ENCODE results near the gene E2F6. TPM values are rescaled to one million over a fixed set of nuclear protein-coding genes. Genes with fewer than 3 reads are reported as not detected.

E2F6 gene
- total RNA-seq, 1 experiment from 2014 or later: 16.1 TPM

DNA sequence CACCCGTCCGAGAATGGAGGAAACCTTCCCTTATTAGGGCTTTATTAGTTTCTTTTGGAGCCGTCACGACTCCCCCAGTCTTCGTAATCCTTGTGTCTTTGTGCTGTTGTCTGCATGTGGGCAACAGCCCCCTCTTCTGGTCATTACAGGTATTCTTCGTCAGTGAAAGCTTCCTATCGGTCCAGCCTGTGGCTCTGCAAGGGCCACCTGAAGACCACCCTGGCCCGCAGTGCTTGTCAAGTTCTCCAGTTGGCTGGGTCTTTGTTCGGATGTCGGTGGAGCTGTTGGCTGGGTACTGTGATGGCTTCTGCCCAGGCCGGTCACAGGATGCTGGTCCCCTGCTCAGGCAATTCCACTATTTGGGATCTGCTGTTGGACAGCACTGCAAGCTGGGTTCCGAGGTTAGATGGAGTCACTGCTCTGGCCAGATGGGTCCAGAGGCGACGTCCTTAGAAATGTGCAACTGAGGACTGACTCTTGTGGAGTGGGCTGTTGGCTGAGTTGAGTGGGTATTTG, 19.2 kb downstream of the E2F6 start:
- peak; percentile 72 for DNase-seq (ENCODE audit: unreplicated experiment)
- intact Hi-C loops (cut with micrococcal nuclease): loop anchor here (1.0 to 2.0 kb wide), 3 partner anchors 104 to 314 kb away; no protein-coding TSS in a partner anchor
- H3K4me1 Mint-ChIP-seq (ENCODE audit: insufficient read depth, unreplicated experiment): no peaks in the 10 kb centered on the region
- no peaks in the 10 kb centered on the region for H3K27me3 Mint-ChIP-seq (ENCODE audit: insufficient read depth, unreplicated experiment)
- TF ChIP-seq, protein P1, sequence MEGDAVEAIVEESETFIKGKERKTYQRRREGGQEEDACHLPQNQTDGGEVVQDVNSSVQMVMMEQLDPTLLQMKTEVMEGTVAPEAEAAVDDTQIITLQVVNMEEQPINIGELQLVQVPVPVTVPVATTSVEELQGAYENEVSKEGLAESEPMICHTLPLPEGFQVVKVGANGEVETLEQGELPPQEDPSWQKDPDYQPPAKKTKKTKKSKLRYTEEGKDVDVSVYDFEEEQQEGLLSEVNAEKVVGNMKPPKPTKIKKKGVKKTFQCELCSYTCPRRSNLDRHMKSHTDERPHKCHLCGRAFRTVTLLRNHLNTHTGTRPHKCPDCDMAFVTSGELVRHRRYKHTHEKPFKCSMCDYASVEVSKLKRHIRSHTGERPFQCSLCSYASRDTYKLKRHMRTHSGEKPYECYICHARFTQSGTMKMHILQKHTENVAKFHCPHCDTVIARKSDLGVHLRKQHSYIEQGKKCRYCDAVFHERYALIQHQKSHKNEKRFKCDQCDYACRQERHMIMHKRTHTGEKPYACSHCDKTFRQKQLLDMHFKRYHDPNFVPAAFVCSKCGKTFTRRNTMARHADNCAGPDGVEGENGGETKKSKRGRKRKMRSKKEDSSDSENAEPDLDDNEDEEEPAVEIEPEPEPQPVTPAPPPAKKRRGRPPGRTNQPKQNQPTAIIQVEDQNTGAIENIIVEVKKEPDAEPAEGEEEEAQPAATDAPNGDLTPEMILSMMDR (IDR thresholded peaks at IDR 0.05; ENCODE audit: unreplicated experiment): peak; percentile 88
- ChIA-PET CTCF (interaction anchor here (0.5 to 2.5 kb wide), 37 partner anchors 8 to 708 kb away, joined by 3 to 27 read pairs (median 4); partner anchors contain the start of gene GREB1), POLR2A (interaction anchor here (1.0 kb wide), 2 partner anchors 72 to 211 kb away, joined by 3 to 8 read pairs; no protein-coding TSS in a partner anchor)
- BruUV-seq (replicated peaks): no TSS peak
- H3K9me3 Mint-ChIP-seq (ENCODE audit: unreplicated experiment): peaks cover 7% of the 10 kb centered on the region
- H3K4me3 Mint-ChIP-seq (ENCODE audit: unreplicated experiment): no peak overlapping the region
- H3K27ac Mint-ChIP-seq (ENCODE audit: low read depth, unreplicated experiment): no peak overlapping the region
- H3K36me3 Mint-ChIP-seq (ENCODE audit: insufficient read depth, unreplicated experiment): peaks cover 73% of the 10 kb centered on the region

DNA sequence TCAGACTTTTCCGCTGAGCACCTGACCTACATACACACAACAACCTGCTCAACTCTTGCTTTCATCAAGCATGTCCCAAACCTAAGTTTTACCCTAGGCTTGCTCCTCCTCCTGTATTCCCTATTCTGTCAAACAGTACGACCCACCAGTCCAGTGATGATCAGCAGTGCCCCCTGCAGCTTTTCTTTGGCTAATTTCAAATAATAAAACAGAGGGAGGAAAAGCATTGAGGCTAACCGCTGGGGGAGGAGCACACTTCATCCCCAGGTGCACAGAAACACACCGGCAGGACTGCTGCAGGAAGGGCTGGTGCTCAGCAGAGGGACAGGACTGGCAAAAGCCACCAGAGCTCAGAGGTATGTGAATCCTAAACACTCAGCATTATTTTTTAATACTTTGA, 21.2 kb downstream of the E2F6 start:
- Mint-ChIP-seq H3K27ac (ENCODE audit: low read depth, unreplicated experiment) (no peak overlapping the region), H3K9me3 (ENCODE audit: unreplicated experiment) (peaks cover 7% of the 10 kb centered on the region), H3K27me3 (ENCODE audit: insufficient read depth, unreplicated experiment) (no peaks in the 10 kb centered on the region), H3K4me1 (ENCODE audit: insufficient read depth, unreplicated experiment) (no peaks in the 10 kb centered on the region), H3K4me3 (ENCODE audit: unreplicated experiment) (no peak overlapping the region), H3K36me3 (ENCODE audit: insufficient read depth, unreplicated experiment) (peaks cover 60% of the 10 kb centered on the region)
- ChIA-PET CTCF (interaction anchor here (0.5 to 1.3 kb wide), 6 partner anchors 99 to 228 kb away, joined by 3 to 4 read pairs (median 3); no protein-coding TSS in a partner anchor), POLR2A (interaction anchor here (0.7 kb wide), 1 partner anchor 184 kb away, joined by 3 read pairs; no protein-coding TSS in a partner anchor)
- TF ChIP-seq, protein P1 (IDR thresholded peaks at IDR 0.05; ENCODE audit: unreplicated experiment): no peak
- no peak for DNase-seq (ENCODE audit: unreplicated experiment)
- intact Hi-C loops (cut with micrococcal nuclease): no loop called here
- BruUV-seq (replicated peaks): no TSS peak

DNA sequence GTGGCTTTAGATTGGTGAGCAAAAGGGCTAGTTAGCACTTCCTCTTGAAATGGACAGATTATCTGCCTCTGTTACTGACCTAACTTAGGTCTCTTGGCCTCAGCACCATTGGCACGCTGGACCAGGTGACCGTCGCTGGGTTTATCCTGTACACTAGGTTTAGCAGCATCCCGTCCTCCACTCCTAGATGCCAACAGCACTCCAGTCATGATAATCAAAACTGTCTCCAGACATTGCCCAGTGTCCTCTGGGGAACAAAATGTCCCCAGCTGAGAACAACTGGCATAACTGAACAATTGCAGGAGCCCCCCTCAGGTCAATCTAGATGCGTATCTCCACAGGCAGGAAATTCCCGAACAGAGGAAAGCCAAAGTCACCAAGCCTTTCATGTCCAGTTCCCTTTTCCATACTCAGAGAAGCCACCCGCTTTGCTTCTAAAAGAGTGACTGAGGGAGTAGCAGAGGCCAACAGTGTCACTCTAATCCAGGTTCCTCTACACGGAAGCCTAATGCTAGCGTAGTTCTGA, 27.3 kb downstream of the E2F6 start:
- intact Hi-C loops (cut with micrococcal nuclease): no loop called here
- TF ChIP-seq, protein P1 (IDR thresholded peaks at IDR 0.05; ENCODE audit: unreplicated experiment): no peak
- POLR2A ChIA-PET: interaction anchor here (0.6 to 0.8 kb wide), 2 partner anchors 55 to 95 kb away, joined by 3 read pairs; no protein-coding TSS in a partner anchor
- H3K27me3 Mint-ChIP-seq (ENCODE audit: insufficient read depth, unreplicated experiment): no peaks in the 10 kb centered on the region
- H3K9me3 Mint-ChIP-seq (ENCODE audit: unreplicated experiment): peaks cover 2% of the 10 kb centered on the region
- H3K36me3 Mint-ChIP-seq (ENCODE audit: insufficient read depth, unreplicated experiment): peaks cover 23% of the 10 kb centered on the region
- no peak for DNase-seq (ENCODE audit: unreplicated experiment)
- H3K4me3 Mint-ChIP-seq (ENCODE audit: unreplicated experiment): no peak overlapping the region
- CTCF ChIA-PET: interaction anchor here (0.5 to 1.1 kb wide), 9 partner anchors 9 to 606 kb away, joined by 3 to 4 read pairs (median 3); a partner anchor contains a TSS
- BruUV-seq (replicated peaks): no TSS peak
- H3K27ac Mint-ChIP-seq (ENCODE audit: low read depth, unreplicated experiment): no peak overlapping the region
- no peaks in the 10 kb centered on the region for H3K4me1 Mint-ChIP-seq (ENCODE audit: insufficient read depth, unreplicated experiment)

DNA sequence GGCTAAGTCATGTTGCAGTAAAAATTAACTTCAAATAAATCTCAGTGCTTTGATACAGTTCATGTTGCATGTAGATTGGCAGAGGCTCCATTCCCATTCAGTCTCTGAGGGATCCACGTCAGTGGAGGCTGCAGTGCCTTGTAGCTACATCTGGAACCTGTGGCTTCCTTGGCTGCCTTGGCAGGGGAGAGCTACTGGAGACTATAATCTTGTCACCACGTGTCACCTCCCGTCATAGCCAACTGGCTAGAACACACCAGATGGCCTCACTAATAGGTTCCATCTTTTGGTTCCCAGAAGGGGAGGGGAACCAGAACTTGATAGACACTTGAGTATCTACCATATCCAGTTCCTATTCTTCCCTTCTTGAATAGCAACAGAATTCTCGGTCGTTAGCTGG, 28.4 kb downstream of the E2F6 start:
- POLR2A ChIA-PET: interaction anchor here (0.8 kb wide), 2 partner anchors 94 to 96 kb away, joined by 3 read pairs; no protein-coding TSS in a partner anchor
- Mint-ChIP-seq H3K27me3 (ENCODE audit: insufficient read depth, unreplicated experiment) (no peaks in the 10 kb centered on the region), H3K4me3 (ENCODE audit: unreplicated experiment) (no peak overlapping the region), H3K9me3 (ENCODE audit: unreplicated experiment) (no peaks in the 10 kb centered on the region), H3K27ac (ENCODE audit: low read depth, unreplicated experiment) (no peak overlapping the region), H3K4me1 (ENCODE audit: insufficient read depth, unreplicated experiment) (no peaks in the 10 kb centered on the region), H3K36me3 (ENCODE audit: insufficient read depth, unreplicated experiment) (peaks cover 22% of the 10 kb centered on the region)
- CTCF ChIA-PET: interaction anchor here (0.7 to 0.9 kb wide), 4 partner anchors 16 to 285 kb away, joined by 3 to 4 read pairs (median 3); no protein-coding TSS in a partner anchor
- TF ChIP-seq, protein P1 (IDR thresholded peaks at IDR 0.05; ENCODE audit: unreplicated experiment): no peak
- DNase-seq (ENCODE audit: unreplicated experiment): no peak
- BruUV-seq (replicated peaks): no TSS peak
- intact Hi-C loops (cut with micrococcal nuclease): no loop called here
